ENCODE results near the gene BHLHE40. TPM values are rescaled to one million over a fixed set of nuclear protein-coding genes. Genes with fewer than 3 reads are reported as not detected.
"Not testable (repeated sequence)": the region's sequence is repeated elsewhere in the genome, so short reads cannot be mapped to it uniquely, and the experiment has no call there.

Gene BHLHE40
- polyA plus RNA-seq, 1 donor from 2014 or later = 11.1 TPM

DNA sequence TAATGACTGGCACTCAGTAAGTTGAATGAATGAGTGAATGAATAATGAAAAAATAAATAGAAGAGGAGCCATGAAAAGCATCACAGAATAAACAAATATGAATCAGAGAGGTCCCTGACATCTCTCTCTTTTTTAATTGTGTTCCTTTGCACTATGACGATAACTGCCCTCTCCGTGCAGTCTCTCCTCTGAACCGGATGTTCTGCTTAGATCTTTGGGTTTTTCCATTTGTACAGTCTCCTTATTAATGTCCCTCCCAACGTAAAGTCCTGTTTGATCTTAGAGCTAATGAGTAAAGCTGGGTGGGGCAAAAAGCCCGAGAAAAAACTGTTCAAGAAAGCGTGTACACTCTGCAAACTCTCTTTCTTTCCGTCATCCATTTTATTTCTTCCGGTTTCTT, 28.3 kb upstream of the BHLHE40 start:
- H3K4me3 Mint-ChIP-seq = no peak overlapping the region

GRCh38 chr3:4953119-4953518, 26.1 kb upstream of the BHLHE40 start:
- no peak overlapping the region for H3K27ac Mint-ChIP-seq
- no peaks in the 10 kb centered on the region for H3K27me3 Mint-ChIP-seq
- H3K4me1 Mint-ChIP-seq = no peaks in the 10 kb centered on the region
- no peaks in the 10 kb centered on the region for H3K9me3 Mint-ChIP-seq
- no peak overlapping the region for H3K4me3 Mint-ChIP-seq
- peaks cover 5% of the 10 kb centered on the region for H3K36me3 Mint-ChIP-seq

More for the DNA sequence above, 28.3 kb upstream of the BHLHE40 start:
- Mint-ChIP-seq H3K27ac (no peak overlapping the region), H3K36me3 (peaks cover 5% of the 10 kb centered on the region), H3K9me3 (no peaks in the 10 kb centered on the region), H3K4me1 (no peaks in the 10 kb centered on the region), H3K27me3 (no peaks in the 10 kb centered on the region)

GRCh38 chr3:4954256-4955000, 24.8 kb upstream of the BHLHE40 start:
- Mint-ChIP-seq H3K9me3 (peaks cover 0 to 3% (median 0%) of the 10 kb centered on the region in 3 donors), H3K4me1 (no peaks in the 10 kb centered on the region), H3K27me3 (no peaks in the 10 kb centered on the region), H3K4me3 (no peak overlapping the region), H3K36me3 (peaks cover 9% of the 10 kb centered on the region), H3K27ac (no peak overlapping the region)

DNA sequence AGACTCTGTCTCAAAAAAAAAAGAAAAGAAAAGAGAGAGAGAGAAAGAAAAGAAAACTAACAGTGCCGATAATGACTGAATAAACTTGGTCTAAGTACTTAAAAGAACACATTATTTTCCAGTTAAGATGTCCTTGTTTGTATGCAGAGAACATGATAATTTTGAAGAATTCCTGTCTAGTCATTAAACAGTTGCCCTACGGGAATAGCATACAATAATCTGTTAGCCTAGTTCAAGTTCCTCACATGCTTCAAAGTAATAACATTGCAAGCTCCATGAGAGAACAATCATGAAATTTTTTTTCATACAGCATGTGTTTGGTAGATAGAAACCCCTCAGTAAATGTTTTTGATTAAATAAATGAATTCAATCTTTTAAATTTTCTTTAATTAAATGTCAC, 23.1 kb upstream of the BHLHE40 start:
- H3K4me1 Mint-ChIP-seq = peaks cover 0 to 1% (median 0%) of the 10 kb centered on the region in 3 donors

DNA sequence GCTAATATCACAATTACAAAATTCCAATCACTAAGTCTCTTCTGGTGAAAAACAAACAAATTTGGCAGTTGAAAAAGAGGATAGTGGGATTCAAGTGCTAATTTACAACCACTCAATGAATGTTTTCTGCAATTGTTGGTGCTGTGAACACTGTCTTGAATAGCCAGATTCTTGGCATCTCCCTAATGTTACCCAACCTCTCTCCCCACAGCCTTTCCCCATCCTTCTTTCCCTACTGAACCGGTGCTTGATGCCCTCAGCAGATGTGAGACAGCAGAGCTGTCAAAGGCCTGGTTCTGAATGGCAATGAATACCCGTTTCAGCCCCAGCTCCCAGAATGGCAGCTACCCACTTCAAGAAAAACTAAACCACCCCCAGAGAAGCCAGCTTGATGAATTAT, 22.5 kb upstream of the BHLHE40 start:
- Mint-ChIP-seq H3K4me1 (peaks cover 0 to 1% (median 0%) of the 10 kb centered on the region in 3 donors), H3K27ac (peak overlapping the region in 1 of 3 donors; percentile 84), H3K36me3 (peaks cover 9% of the 10 kb centered on the region), H3K27me3 (no peaks in the 10 kb centered on the region), H3K4me3 (no peak overlapping the region), H3K9me3 (peaks cover 0 to 3% (median 0%) of the 10 kb centered on the region in 3 donors)

More for the DNA sequence above, 23.1 kb upstream of the BHLHE40 start:
- Mint-ChIP-seq H3K36me3 (peaks cover 9% of the 10 kb centered on the region), H3K9me3 (peaks cover 0 to 3% (median 0%) of the 10 kb centered on the region in 3 donors), H3K4me3 (no peak overlapping the region), H3K27me3 (no peaks in the 10 kb centered on the region), H3K27ac (no peak overlapping the region)

GRCh38 chr3:4957978-4958377, 21.3 kb upstream of the BHLHE40 start:
- H3K27ac Mint-ChIP-seq = no peak overlapping the region
- peaks cover 0 to 3% (median 0%) of the 10 kb centered on the region in 3 donors for H3K9me3 Mint-ChIP-seq
- H3K27me3 Mint-ChIP-seq = no peaks in the 10 kb centered on the region
- peaks cover 0 to 1% (median 0%) of the 10 kb centered on the region in 3 donors for H3K4me1 Mint-ChIP-seq
- no peak overlapping the region for H3K4me3 Mint-ChIP-seq
- H3K36me3 Mint-ChIP-seq = peaks cover 4% of the 10 kb centered on the region

DNA sequence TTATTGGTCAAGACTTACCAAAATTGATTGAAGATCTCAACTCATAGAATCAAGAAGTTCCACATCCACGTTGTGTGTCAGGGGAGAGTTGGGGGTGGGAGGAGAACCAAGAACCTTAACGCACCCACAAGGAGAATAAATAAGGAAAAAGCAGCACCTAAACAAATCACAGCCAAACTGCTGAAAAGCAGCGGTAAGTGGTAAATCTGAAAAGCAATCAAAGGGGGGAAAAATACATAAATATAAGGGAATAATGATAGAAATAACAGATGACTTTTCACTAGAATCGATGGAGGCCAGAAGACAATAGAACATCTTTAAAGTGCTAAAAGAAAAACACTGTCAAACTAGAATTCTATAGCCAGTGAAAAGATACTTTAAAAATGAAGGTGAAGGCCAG, 20.1 kb upstream of the BHLHE40 start:
- H3K4me3 Mint-ChIP-seq = no peak overlapping the region
- no peaks in the 10 kb centered on the region for H3K27me3 Mint-ChIP-seq
- H3K27ac Mint-ChIP-seq = no peak overlapping the region
- peaks cover 4% of the 10 kb centered on the region for H3K36me3 Mint-ChIP-seq
- H3K4me1 Mint-ChIP-seq = peaks cover 1 to 6% (median 1%) of the 10 kb centered on the region in 3 donors
- H3K9me3 Mint-ChIP-seq = peaks cover 0 to 3% (median 0%) of the 10 kb centered on the region in 3 donors

GRCh38 chr3:4961865-4962264, 17.4 kb upstream of the BHLHE40 start:
- not testable (repeated sequence) for H3K27me3 Mint-ChIP-seq, H3K4me3 Mint-ChIP-seq, H3K36me3 Mint-ChIP-seq, H3K9me3 Mint-ChIP-seq
- peaks cover 5 to 17% (median 15%) of the 10 kb centered on the region in 3 donors for H3K4me1 Mint-ChIP-seq
- peak overlapping the region in 1 of 3 donors; percentile 85 for H3K27ac Mint-ChIP-seq

- Mint-ChIP-seq H3K4me1 (peaks cover 5 to 26% (median 19%) of the 10 kb centered on the region in 3 donors), H3K27me3 (no peaks in the 10 kb centered on the region), H3K27ac (peak overlapping the region in 1 of 3 donors; percentile 35), H3K4me3 (no peak overlapping the region), H3K36me3 (peaks cover 4% of the 10 kb centered on the region), H3K9me3 (peaks cover 4 to 16% (median 8%) of the 10 kb centered on the region in 3 donors)
Observed at GRCh38 chr3:4963669-4964570, 15.3 kb upstream of the BHLHE40 start.

DNA sequence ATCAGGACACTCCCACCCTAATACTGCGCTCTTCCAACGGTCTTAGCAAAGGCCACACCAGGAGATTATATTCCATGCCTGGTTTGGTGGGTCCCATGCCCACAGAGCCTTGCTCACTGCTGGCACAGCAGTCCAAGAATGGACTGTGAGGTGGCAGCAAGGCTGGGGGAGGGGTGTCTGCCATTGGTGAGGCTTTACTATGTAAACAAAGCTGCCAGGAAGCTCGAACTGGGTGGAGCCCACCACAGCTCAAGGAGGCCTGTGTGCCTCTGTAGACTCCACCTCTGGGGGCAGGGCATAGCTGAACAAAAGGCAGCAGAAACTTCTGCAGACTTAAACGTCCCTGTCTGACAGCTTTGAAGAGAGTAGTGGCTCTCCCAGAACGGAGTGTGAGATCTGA, 13.2 kb upstream of the BHLHE40 start:
- peak overlapping the region in 2 of 3 donors; percentile 15 to 57 for H3K27ac Mint-ChIP-seq
- peaks cover 7 to 27% (median 21%) of the 10 kb centered on the region in 3 donors for H3K4me1 Mint-ChIP-seq
- H3K4me3 Mint-ChIP-seq = peak overlapping the region in 2 of 4 donors; percentile 17 to 76
- H3K36me3 Mint-ChIP-seq, H3K27me3 Mint-ChIP-seq: not testable (repeated sequence)
- peaks cover 2 to 16% (median 12%) of the 10 kb centered on the region in 3 donors for H3K9me3 Mint-ChIP-seq

DNA sequence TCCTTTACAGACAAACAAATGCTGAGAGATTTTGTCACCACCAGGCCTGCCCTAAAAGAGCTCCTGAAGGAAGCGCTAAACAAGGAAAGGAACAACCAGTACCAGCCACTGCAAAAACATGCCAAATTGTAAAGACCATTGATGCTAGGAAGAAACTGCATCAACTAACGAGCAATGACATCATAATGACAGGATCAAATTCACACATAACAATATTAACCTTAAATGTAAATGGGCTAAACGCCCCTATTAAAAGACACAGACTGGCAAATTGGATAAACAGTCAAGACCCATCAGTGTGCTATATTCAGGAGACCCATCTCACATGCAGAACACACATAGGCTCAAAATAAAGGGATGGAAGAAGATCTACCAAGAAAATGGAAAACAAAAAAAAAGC, 11.6 kb upstream of the BHLHE40 start:
- H3K4me1 Mint-ChIP-seq = peaks cover 12 to 31% (median 25%) of the 10 kb centered on the region in 3 donors
- H3K27me3 Mint-ChIP-seq = not testable (repeated sequence)

DNA sequence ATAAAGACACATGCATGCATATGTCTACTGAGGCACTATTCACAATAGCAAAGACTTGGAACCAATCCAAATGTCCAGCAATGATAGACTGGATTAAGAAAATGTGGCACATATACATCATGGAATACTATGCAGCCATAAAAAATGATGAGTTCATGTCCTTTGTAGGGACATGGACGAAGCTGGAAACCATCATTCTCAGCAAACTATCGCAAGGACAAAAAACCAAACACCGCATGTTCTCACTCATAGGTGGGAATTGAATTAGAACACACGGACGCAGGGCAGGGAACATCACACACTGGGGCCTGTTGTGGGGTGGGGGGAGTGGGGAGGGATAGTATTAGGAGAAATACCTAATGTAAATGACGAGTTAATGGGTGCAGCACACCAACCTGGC, 7.8 kb upstream of the BHLHE40 start:
- not testable (repeated sequence) for H3K4me3 Mint-ChIP-seq, H3K27me3 Mint-ChIP-seq, H3K36me3 Mint-ChIP-seq, H3K27ac Mint-ChIP-seq
- H3K4me1 Mint-ChIP-seq = peaks cover 25 to 42% (median 27%) of the 10 kb centered on the region in 3 donors
- H3K9me3 Mint-ChIP-seq = peaks cover 2 to 16% (median 12%) of the 10 kb centered on the region in 3 donors

More for the DNA sequence above, 11.6 kb upstream of the BHLHE40 start:
- not testable (repeated sequence) for H3K36me3 Mint-ChIP-seq, H3K27ac Mint-ChIP-seq, H3K4me3 Mint-ChIP-seq
- peaks cover 2 to 16% (median 12%) of the 10 kb centered on the region in 3 donors for H3K9me3 Mint-ChIP-seq

DNA sequence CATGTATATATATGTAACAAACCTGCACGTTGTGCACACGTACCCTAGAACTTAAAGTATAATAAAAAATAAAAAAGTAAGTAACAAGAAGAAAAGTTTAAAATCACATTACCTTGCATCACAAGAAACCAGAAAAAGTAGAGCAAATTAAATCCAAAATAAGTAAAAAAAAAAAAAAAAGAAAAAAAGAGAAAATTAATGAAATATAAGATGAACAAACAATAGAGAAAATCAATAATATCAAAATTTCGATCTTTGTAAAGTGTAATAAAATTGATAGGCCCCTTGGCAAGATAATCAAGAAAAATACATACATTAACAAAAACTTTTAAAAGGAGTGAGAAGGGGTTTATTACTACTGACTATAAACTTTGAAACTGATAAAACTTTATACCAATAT, 7.4 kb upstream of the BHLHE40 start:
- H3K9me3 Mint-ChIP-seq = peaks cover 2 to 14% (median 11%) of the 10 kb centered on the region in 3 donors
- peaks cover 28 to 46% (median 28%) of the 10 kb centered on the region in 3 donors for H3K4me1 Mint-ChIP-seq
- no peaks in the 10 kb centered on the region for H3K27me3 Mint-ChIP-seq
- H3K27ac Mint-ChIP-seq = peak overlapping the region in 1 of 3 donors; percentile 66
- peak overlapping the region in 1 of 4 donors; percentile 40 for H3K4me3 Mint-ChIP-seq
- H3K36me3 Mint-ChIP-seq = no peaks in the 10 kb centered on the region

GRCh38 chr3:4972652-4973643, 6.3 kb upstream of the BHLHE40 start:
- Mint-ChIP-seq H3K4me1 (peaks cover 34 to 52% (median 36%) of the 10 kb centered on the region in 3 donors), H3K27me3 (no peaks in the 10 kb centered on the region), H3K4me3 (peak overlapping the region; percentile 63 to 89 (median 76))

More at GRCh38 chr3:4972652-4973643, 6.3 kb upstream of the BHLHE40 start:
- peak overlapping the region; percentile 61 to 88 (median 72) for H3K27ac Mint-ChIP-seq
- H3K9me3 Mint-ChIP-seq = peaks cover 0 to 8% (median 6%) of the 10 kb centered on the region in 3 donors
- H3K36me3 Mint-ChIP-seq = no peaks in the 10 kb centered on the region
